Stimulated activated CD4-positive, alpha-beta T cell treated with anti-CD3 and anti-CD28 coated beads, Interleukin-1b, Interleukin-23, amount 100 ng/mL, for 1 hour (primary cell): Measurements from ENCODE around the gene PLA2G4E.

Source experiments
- DNase-seq, 2 donors: peaks; one replicate each; pipeline ENCODE4 v3.0.0-alpha.2; 2020; ENCODE audit warnings: low read depth in 2 of 2

PLA2G4E gene

DNA sequence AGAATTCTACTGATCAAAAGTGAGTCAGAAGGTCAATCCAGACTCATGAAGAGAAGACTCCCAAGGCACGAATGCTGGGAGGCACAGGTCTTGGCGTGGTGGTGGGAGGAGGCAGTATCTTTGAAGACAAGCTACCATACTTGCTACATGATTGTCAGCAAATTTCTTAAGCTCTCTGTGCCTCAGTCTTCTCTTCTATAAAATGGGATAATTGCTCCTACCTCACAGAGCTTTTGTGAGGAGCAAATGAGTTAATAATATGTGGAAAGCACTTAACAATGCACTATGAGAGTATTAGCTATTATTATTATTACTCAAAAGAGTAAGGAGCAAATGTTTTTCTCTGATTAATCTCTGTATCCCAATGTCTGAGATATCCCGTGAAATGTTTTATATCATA, 84.7 kb downstream of the PLA2G4E start:
- DNase-seq, result no peak

DNA sequence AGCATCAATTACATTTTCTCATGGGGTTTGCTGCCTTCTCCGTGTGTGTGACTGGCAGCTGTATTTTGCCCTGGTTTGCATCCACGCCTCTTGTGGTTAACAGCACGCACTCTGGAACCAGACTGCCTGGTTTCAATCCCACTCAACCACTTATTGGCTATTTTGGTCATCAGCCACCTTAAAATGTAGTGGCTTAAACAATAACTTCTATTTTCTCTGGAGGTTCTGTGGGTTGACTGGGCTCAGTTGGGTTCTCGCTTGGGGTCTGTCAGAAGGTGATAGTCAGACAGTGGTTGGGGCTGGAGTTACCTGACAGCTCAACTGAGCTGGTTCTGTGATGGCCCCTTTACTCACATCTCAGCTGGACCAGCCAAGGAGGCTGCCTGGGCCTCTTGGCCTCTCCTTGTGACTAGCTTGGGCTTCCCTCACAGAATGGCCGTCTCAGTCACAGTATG, 85.2 kb downstream of the PLA2G4E start:
- no peak for DNase-seq

DNA sequence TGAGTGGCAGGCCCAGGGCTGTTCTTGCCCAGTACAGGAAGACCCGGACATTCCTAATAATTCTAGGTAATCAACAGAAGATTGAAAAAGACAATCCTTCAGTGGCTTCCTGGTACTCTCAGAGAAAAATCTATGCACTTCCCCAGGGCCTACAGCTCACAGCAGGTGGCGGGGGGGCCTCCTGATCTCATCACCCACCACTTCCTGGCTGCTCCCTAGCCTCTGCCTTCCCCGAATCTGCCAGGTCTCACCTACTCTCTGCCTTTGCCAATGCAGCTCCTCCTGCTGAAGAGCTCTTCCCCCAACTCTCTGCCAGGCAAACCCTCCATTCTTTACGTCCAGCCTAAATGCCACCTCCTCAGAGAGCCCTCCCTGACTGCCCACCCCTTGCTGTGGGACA, 86.0 kb downstream of the PLA2G4E start:
- peak; percentile 32 to 42 for DNase-seq

- DNase-seq, result no peak
Observed at GRCh38 chr15:41933771-41934170, 87.1 kb downstream of the PLA2G4E start.

- no peak for DNase-seq
Observed at GRCh38 chr15:41933326-41933725, 87.5 kb downstream of the PLA2G4E start.

DNA sequence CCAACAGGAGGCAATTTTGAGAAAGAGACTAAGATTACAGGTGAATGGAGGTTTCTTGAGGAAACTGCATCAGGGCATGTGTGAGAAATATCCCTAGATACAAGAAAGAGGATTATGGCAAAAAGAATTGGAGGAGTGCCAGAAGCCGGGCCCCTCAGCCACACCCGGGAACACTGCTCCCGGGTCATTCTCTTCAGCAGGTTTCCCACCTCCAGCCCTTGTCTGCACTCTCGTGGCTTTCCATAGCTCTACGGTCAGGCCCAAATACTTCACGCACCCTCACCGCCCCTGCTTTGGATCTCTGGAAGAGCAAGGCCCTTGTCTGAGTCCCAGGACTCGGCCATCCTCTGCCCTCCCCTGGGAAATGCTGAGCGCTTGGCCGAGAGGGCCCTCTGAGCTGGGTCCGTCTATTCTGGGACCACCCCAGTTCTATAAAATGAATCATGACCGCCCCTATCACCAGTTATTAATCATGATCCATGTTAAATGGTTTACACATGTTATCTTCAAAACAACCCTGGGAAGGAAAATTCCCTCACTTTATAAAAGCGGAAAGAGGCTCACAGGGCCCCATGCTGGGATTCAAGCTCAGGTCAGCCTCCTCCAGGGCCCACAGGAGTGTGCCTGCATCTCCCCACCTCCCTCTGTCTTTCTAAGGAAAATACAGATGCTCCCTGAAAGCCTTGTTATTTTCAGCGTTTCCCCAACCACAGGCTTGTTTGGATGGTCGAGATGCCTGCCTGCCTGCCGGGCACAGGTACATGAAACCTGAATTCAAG, 88.1 kb downstream of the PLA2G4E start:
- DNase-seq, result no peak

DNA sequence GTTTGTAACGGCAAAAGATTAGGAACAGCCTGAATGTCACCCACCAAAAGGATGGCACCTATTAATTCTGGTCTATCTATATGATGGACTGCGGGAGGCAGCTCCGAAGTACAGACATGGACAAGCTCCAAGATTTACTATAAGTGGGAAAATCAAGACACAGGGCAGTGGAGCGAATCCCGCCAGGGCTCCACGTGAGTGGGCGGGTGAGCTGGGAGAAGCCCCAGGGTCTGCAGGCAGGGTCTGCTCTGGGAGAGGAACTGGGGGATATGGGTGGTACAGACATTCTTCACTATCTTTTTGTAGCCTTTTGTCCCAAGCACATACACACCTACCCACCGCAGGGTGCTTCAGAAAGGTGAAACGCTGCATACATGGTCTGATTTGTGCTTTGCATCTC, 88.7 kb downstream of the PLA2G4E start:
- DNase-seq, result no peak
